GM04504 (cell line): ENCODE measurements around the gene KCNJ5.

Experiments
- DNase-seq: peaks from one replicate; pipeline ENCODE4 v3.0.0-alpha.2; 2012; ENCODE audit warnings: low read depth

The KCNJ5 gene

DNA sequence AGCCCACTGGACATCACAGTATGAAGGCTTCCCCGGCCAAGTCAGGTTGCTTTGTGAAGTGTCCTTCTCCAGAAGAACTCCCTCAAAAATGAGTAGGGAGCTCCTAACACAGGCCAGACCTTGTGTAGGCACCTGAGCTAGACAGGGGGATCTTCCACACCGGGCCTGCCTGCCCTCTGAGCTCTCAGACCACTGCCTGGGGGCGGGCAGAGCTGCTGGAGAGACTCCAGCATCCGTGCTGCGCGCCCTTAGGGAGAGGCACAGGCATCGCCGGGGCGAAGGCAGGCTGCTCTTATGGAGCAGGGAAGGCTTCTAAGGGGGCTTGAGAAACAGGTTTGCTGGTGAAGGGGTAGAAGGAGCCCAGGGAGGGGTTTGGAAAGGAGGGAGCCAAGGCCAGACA lies 4.4 kb downstream of the KCNJ5 start:
- DNase-seq, result no peak

DNA sequence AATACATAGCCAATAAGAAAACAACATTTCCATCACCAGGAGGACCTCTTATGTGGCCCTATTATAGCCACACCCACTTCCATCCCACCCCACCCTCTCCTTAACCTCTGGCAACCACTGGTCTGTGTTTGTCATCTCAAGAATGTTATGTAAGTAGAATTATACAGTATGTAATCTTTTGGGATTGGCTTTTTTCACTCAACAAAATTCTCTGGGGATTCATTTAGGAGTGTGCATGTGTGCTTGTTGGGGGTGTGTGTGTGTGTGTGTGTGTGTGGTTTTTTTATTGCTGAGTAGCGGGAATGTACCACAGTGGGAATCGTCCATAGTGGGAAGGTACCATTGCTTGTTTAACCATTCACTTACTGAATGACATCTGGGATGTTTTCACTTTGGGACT lies 5.2 kb downstream of the KCNJ5 start:
- no peak for DNase-seq

DNA sequence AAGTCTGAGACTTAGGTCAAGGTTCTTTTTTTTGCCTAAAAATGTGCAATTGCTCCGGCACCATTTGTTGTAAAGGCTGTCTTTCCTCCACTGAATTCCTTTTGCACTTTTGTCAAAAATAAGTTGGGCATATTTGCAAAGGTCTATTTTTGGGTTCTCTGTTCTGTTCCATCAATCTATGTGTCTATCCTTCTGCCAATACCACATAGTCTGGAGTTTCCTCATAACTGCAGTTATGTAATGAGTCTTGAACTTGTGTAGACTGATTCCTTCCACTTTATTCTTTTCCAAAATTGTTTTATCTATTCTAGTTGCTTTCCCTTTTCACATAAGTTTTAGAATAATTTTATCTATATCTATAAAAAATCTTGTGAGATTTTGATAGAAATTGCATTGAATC lies 6.7 kb downstream of the KCNJ5 start:
- DNase-seq, result no peak

DNA sequence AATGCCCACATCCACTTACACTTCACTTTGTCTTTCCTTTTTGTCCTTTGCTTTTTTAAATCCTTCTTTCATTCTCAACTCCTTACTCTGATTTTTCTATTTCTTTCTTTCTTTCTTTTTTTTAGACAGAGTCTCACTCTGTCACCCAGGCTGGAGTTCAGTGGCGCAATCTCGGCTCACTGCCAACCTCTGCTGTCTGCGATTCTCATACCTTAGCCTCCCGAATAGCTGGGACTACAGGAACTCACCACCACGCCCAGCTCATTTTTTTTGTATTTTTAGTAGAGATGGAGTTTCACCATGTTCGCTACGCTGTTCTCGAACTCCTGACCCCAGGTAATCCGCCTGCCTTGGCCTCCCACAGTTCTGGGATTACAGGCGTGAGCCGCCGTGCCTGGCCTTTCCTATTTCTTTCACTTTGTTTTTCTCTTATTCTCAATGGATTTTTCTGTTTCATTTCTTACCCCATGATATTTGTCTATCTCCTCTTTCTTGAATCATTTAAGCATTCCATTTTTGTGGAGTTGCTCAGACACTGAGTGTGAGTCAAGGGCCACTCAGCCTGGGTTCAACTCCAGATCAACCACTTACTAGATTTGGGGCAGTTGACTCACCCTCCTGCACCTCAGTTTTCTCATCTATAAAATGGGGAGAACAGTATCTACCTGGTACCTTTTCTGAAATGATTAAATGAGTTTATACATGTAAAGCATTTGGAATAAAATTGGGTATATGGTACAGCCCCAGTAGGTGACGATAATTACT lies 7.6 kb downstream of the KCNJ5 start:
- no peak for DNase-seq

DNA sequence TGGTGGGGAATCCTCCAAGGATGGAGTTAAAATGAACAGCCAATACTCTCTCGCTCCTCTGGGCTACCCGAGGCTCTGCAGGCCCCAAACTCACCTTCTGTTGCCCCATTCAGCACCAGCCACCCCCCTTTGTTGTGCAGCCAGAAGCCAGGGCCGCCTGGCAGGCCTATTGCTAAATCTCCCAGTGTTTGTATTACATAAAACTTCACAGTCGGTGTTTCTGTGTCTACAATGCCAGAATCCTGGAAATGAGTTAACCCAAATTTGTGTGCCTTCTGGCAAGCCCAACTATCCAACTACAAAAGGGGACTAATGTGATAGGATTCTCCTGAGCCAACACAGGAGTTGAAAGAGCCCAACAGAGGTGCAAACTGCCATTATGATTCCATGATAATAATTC lies 9.3 kb downstream of the KCNJ5 start:
- DNase-seq, result no peak

DNA sequence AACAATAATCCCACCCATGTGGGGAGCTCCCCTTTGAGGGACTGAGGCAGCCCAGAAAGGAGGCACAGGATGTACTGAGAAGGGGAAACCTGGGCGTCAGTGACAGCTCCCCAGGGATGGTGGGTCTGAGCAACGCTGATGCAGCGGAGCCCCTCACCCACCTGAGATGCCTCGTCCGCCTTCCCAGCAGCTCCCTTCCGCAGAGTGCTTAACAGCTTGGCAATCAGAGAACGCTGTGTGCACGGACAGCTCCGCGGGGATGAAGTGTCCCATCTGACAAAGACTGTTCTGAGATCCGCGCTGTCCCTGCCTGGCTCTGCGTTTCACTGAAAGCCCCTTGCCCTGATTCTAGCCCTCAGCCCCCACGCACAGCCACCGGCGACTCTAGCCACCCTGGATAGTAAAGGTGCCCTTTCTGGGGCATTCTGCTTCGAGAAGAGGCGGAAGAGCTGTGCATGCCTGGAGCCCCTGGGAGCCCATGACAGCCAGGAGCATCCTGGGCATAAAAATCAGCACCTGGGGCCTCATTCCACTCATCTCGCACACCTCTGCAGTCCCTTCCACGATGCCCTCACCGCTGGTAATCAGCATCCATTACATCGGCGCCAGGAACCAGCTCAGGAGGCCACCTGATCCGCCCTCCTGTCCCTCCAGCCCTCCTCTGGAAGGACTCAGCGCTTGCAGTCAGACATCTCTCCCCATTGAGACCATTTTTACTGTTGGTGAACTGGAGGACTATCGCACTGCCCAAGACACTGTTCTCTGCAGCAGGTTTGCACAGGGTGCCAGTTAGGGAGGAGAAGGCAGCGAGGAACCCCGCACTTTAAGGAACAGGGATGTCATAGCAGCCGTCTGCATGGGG lies 10.7 kb downstream of the KCNJ5 start:
- DNase-seq, result no peak

DNA sequence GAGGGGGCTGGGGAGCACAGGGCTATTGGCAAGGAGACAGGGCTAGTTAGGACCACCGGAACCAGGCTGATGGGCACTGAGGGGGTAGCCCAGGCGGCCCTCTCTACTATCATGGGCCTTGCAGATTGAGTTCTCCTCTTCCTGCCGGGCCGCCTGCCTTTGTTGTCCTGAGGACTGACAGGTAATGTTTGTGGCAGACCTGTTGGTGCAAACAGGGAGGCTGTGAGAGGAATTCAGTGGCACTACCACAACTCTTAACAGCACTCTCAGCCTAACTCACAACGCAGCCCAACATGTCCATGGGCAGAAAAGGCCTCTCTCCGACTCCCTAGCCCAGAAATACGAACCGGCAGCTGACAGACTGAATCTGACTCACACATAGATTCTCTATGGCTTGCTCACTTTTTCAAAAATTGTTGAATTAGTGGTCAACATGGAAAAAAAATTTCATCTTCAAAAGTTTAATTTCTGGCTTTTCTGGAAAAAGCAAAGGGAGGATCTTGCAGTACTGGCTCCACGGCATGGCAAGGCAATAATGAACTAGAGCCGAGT lies 11.4 kb downstream of the KCNJ5 start:
- no peak for DNase-seq

DNA sequence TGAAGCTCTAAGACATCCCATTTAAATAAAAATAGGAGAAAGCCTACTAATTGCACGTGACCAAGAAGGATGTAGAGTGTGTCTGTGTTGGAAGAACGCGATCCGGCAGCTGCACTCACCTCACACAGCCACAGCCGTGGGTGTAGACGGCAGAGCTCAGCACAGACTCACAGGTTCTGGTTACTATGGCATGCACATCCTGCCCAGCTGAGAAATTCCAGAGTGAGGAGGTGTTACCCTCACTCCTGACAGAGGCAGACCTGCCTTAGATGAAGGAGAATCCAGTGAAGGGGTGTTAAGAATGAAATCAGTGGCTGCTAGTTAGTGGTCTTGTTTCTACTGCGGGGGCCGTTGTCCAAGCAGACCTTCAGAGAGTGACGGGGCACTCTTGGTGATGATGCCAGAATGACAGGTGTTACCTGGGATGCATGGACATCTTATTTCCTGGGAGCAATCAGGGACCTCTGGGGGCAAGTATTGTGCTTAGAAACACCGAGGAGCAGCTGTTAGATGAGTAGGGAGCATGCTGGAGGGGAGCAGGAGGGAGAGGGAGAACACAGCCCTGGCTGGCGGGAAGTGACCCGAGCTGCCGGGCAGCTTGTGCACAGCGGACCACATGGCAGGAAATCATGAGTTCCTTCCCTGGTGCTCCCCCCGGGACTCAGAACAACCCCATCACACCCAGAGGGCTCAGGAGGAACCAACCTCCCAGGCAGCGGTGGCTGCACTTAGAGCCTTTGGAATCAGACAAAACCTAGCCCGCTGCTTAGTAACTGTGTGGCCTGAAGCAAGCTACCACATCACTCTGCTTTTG lies 12.3 kb downstream of the KCNJ5 start:
- DNase-seq, result no peak

DNA sequence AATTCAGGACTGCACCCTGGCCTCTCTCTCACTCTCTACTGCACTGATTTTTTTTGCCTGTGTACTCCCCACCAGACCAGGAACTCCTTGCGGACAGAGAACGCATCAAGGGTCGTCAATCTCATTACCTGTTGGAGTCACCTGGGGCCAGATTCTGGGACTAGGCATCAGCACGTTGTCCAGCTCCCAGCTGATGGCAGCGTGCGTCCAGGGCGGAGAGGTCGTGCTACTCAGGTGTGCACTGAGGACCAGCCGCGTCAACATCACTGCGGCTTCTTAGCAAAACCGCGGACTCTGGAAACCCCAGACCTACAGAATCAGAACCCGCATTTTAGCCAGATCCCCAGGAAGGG lies 13.1 kb downstream of the KCNJ5 start:
- no peak for DNase-seq

DNA sequence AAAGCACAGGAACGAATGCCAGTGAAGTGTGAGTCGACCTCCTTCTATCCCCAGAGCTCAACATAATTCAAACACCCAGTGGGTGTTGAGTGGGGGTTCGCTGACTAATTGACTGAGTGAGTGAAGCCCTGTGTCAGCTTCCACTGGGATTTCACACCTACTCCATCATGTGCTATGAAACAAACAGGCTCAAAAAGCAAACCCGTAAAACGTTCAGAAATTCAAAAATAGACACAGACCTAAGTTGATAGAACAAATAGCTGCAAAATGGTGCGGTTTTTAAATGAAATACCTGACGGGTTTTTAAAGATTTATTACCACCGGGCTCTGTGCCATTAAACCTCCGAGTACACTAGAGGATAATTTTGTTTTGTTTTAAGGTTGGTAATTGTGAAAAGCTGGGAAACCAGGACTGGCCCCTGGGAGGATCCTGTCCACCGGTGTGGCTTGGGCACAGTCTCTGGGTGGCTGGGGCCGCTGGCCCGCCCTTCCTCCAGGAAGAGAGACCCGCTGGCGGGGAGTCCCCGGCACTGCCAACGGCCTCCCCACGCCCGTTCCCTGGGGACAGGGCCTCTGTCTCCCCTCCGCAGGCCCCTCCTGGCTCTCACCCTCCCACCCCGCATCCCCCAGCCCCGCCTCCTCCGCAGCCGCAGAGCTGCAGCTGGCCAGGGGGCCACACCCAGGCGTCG lies 13.6 kb downstream of the KCNJ5 start:
- no peak for DNase-seq

DNA sequence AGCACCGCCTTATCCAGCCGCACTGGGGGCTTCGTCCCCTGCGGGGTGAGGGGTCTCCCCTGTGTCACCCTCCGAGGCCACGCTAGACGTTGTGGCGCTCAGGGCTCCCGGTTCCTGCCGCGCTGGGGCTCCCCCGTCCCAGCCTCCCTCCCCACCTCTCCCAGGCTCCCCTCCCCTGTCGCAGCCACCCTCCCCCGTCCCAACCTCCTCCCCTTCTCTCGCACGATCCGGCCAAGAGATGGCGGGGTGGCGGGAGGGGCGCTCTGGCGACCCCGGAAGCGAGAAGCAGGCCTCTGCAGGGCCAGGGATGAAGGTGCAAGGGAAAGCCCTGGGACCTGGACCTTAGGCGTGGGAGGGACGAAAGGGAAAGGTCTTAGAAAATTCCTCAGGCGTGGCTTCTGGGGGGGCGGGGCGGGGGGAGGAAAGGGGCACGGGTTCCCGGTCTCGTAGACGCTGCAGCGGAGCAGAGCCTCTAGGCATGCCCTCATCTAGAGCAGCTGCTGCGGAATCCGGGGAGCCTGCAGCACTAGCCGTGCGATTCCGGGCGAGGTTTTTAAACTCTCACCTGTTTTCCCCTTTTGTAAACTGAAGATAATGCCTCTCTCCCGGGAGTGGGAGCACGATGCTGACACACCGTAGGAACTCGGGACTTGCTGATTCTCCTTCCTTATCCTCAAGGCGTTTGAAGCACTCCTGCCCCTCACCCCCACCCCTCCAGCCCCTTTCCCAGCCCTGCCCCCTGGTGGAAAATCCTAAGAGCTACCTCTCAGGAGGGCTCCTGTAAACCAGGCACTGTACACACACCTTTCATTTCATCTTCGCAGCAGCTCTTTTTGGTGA lies 14.4 kb downstream of the KCNJ5 start:
- DNase-seq, result no peak

DNA sequence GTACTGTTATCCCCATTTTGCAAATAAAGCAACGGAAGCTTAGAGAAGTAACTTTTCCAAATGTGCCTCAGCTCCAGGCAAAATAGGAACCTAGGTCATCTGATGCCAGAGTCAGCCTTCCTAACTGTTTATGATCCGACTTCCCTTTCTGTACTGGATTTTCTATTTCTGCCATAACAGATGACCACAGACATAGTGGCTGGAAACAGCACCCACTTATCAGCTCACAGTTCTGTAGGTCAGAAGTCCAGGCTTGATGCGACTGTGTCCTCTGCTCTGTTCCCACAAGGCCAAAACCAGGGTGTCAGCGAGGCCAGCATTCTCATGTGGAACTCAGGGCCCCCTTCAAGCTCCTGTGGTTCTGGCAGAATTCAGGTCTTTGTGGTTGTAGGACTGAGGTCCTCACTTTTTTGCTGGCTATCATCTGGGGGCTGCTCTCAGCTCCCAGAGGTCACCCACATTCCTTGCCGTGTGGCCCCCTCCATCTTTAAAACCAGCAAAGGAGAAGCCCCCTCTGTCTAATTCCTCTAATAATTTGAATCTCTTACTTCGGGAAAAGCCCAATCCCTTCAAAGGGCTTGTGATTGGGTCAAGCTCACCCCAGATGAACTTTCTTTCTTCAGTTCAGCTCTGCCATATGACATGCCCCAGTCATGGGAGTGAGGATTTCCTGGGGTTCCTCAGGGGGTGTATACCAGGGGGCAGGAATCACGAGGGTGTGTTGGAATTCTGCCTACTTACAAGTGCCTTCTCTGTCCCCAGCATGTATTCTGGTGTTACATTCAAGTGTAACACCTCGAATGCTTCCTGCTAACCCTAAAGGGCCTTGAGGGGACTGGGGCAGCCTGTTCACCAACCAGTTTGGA lies 15.3 kb downstream of the KCNJ5 start:
- DNase-seq, result no peak

DNA sequence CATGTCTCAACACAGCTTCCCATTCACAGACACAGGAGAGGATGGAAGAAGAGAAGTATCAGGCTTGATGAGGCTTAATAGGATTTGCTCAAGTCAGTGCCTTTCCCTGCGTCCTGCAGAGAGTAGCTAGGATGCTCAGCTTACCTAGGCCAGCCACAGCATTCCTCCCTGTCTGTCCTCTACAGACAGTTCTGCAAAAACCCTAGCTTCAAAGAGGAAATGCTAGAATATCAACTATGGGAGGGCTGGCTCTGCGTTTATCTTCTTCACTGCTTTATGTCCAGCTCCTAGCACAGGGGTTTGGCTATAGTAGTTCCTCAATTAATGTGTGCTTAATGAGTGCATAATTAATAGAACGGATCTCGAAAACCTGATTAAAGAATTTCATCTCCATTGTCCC lies 16.4 kb downstream of the KCNJ5 start:
- no peak for DNase-seq

DNA sequence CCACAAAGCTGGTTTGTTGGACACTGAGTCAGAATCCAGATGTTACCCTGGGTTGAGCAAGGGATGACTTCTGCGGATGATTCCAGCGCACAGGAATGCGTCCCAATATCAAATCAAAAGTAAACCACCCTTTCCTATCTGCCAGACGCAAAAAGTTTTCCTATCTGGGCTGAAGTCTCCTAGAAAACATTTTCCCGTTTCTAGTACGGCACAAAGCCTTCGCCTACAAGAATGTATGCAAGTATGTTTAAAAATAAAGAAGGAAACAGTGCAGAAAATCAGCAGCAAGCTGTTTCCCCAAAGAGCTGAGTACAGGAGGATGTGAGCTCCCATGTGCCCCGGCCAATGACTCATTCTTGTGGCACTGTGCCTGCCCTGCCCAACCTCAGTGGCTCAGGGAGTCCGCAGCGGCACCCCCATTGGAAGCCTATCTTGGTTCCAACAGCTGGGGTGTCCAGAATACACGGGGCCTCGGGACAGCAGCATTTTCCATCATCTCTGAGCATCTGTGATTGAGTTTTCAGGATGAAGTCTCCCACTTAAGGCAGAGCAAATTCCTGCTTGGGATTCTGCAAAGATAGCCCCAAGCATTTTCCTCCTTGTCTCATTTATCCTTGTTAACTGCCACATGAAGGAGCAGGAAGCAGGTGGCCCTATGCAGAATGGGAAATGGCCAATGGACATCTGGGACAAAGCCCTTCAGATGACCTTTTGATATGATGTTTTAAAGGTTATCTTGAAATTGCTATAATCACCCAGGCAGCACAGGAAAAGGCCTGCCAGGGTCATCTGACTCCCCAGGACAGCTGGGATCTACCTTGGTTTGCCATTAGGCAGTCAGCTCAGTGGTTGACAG lies 17.5 kb downstream of the KCNJ5 start:
- DNase-seq, result peak; percentile 40

DNA sequence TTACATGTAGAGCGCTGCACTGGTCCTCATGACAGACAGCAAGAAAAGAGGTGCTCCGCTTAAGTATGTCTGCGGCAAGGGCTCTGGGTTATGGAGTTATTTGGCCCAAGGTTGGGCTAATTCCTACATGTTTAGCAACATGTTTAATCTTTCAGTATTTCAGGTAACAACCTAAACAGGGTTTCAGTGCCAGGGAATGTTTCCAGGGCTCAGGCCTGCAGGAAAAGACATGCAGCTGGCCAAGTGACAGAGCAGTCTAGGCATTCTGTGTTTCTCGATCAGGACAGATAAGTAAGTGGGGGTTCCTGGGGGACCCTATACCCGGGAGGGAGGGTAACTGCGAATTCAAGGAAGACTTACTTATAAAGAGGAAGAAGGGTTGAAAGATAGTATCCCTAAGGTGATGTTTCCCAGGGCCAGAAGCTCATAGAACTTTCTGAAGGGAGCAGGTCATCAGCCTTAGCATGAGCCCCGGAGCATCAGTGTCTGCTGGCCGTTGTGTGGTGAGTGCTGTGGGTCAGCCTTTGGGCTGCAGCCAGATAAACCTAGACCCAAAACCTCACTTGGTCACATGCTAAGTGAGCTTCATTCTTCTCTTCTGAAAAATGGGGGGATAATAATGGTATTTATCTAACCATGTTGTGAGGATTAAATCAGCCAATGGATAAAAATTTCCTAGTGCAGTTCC lies 18.4 kb downstream of the KCNJ5 start:
- no peak for DNase-seq

DNA sequence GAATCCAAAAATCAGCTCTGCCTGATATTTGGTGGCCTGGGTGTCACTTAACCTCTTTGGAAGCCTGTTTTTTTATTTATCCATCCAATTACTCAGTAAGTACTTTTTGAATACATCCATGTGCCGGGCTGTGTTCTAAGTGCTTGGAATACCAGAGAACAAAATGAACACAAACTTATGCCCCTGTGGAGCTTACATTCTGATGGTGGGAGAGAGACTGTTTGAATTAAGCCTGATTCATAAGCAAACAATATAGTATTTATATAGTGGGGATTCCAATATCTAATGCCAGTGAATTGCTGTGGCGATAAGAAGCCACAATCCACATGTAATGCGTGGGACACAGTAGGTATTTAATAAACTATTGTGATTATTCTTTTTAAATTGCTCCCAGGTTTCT lies 19.4 kb downstream of the KCNJ5 start:
- DNase-seq, result no peak

DNA sequence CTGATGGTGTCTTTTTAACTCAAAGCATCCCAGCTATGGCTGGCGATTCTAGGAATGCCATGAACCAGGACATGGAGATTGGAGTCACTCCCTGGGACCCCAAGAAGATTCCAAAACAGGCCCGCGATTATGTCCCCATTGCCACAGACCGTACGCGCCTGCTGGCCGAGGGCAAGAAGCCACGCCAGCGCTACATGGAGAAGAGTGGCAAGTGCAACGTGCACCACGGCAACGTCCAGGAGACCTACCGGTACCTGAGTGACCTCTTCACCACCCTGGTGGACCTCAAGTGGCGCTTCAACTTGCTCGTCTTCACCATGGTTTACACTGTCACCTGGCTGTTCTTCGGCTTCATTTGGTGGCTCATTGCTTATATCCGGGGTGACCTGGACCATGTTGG lies 20.1 kb downstream of the KCNJ5 start:
- no peak for DNase-seq

DNA sequence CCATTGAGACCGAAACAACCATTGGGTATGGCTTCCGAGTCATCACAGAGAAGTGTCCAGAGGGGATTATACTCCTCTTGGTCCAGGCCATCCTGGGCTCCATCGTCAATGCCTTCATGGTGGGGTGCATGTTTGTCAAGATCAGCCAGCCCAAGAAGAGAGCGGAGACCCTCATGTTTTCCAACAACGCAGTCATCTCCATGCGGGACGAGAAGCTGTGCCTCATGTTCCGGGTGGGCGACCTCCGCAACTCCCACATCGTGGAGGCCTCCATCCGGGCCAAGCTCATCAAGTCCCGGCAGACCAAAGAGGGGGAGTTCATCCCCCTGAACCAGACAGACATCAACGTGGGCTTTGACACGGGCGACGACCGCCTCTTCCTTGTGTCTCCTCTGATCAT lies 20.5 kb downstream of the KCNJ5 start:
- DNase-seq, result no peak
